MM.1S (cell line): ENCODE data around the gene IFNA17.
"Not testable (repeated sequence)": the region's sequence is repeated elsewhere in the genome, so short reads cannot be mapped to it uniquely, and the experiment has no call there.

Source experiments
- DNase-seq: peaks from one replicate; pipeline ENCODE4 v3.0.0-alpha.2; 2015
- H2AFZ ChIP-seq: fragments of 300-600 bp; sonication (generic); 2 replicates; pipeline ENCODE4 v1.6.0; 2016; ENCODE audit warnings: antibody characterized with exemption, low read length
- H3F3A ChIP-seq: fragments of 300-600 bp; sonication (generic); 2 replicates; pipeline ENCODE4 v1.6.1; 2016; ENCODE audit warnings: mild to moderate bottlenecking, antibody characterized with exemption, low read length, moderate library complexity, mixed read lengths; ENCODE audit not compliant: insufficient read depth
- H3K27ac ChIP-seq: fragments of 300-600 bp; sonication (generic); 2 replicates; pipeline ENCODE4 v1.5.1; 2016; ENCODE audit warnings: mild to moderate bottlenecking, low read length
- H3K27me3 ChIP-seq: fragments of 300-600 bp; sonication (generic); replicated peaks from 2 replicates; pipeline ENCODE4 v1.6.0; 2016; ENCODE audit warnings: low read length; ENCODE audit not compliant: insufficient read depth
- H3K36me3 ChIP-seq: fragments of 300-600 bp; sonication (generic); replicated peaks from 2 replicates; pipeline ENCODE4 v1.6.1; 2016; ENCODE audit warnings: mild to moderate bottlenecking, low read length, mixed read lengths; ENCODE audit not compliant: insufficient read depth
- H3K4me1 ChIP-seq: fragments of 300-600 bp; sonication (generic); 2 replicates; pipeline ENCODE4 v1.6.1; 2016; ENCODE audit warnings: low read length, mixed read lengths
- H3K4me2 ChIP-seq: fragments of 300-600 bp; sonication (generic); 2 replicates; pipeline ENCODE4 v1.6.0; 2016; ENCODE audit warnings: low read depth, low read length
- H3K4me3 ChIP-seq: fragments of 300-600 bp; sonication (generic); 2 replicates; pipeline ENCODE4 v1.5.1; 2016; ENCODE audit warnings: low read length, mixed read lengths
- H3K79me2 ChIP-seq: fragments of 300-600 bp; sonication (generic); 2 replicates; pipeline ENCODE4 v1.6.1; 2016; ENCODE audit warnings: mixed run types, low read length, mixed read lengths
- H3K9ac ChIP-seq: fragments of 300-600 bp; sonication (generic); 2 replicates; pipeline ENCODE4 v1.6.1; 2016; ENCODE audit warnings: low read length, mixed read lengths
- H3K9me2 ChIP-seq: fragments of 300-600 bp; sonication (generic); replicated peaks from 2 replicates; pipeline ENCODE4 v1.6.1; 2016; ENCODE audit warnings: mild to moderate bottlenecking, low read length, mixed read lengths; ENCODE audit not compliant: insufficient read depth
- H3K9me3 ChIP-seq: fragments of 300-600 bp; sonication (generic); replicated peaks from 2 replicates; pipeline ENCODE4 v1.6.1; 2016; ENCODE audit warnings: mild to moderate bottlenecking, low read length, mixed read lengths; ENCODE audit not compliant: insufficient read depth
- H4K20me1 ChIP-seq: fragments of 300-600 bp; sonication (generic); 2 replicates; pipeline ENCODE4 v1.6.1; 2016; ENCODE audit warnings: mild to moderate bottlenecking, low read length, moderate library complexity, mixed read lengths; ENCODE audit not compliant: insufficient read depth
- TF ChIP-seq, protein P1 (sequence below): fragments of 300-600 bp; sonication (generic); IDR thresholded peaks from 2 replicates; pipeline ENCODE4 v1.5.1; 2016; ENCODE audit warnings: antibody characterized with exemption, low read length, mixed read lengths

IFNA17 gene

DNA sequence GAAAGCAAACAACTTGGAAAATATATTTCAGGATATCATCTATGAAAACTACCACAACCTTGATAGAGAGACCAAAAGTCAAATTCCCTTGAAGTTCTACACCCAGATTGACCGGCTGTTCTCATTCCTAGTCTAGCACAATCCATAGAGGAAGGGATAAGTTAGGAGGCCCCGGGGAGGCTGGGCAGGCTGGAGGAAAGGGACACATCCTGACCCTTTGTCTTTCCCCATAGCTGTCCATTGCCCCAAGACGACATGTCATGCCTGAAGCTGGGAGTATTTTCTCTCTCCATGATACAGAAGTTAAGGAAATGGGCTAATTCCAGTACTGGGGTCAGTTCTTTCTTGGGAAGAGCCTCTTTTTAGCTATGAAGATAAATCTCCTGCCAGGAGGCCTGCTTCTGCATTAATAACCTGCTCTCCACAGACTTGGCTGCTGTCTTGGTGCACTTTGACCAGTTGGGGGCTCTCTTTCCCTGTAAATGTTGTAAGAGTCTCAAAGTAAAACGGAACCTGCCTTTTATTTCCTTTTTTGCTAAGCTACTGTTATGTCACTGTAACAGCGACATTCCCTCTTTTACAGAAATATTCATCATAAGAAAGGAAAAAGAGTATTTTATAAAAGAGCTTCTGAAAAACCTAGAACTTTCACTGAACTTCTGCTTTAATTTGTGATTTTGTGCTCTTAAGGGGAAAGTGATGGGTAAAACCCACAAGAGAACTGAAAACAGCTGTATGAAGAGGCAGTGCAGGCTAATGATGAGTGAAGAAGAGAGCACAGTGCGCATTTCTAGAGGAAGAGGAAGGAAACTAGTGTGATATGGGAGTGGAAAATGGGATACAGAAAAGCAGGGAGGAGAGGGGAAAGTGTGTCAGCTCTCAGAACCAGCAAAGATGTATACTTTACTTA lies 32.9 kb downstream of the IFNA17 start:
- not testable (repeated sequence) for H3K9me2 ChIP-seq, H3K27me3 ChIP-seq, H3F3A ChIP-seq, H3K79me2 ChIP-seq, H3K4me3 ChIP-seq, H3K9ac ChIP-seq, H3K9me3 ChIP-seq, H2AFZ ChIP-seq, H3K4me1 ChIP-seq, H3K27ac ChIP-seq, H3K4me2 ChIP-seq, H3K36me3 ChIP-seq, H4K20me1 ChIP-seq
- peak; percentile 26 for DNase-seq
- TF ChIP-seq, protein P1, sequence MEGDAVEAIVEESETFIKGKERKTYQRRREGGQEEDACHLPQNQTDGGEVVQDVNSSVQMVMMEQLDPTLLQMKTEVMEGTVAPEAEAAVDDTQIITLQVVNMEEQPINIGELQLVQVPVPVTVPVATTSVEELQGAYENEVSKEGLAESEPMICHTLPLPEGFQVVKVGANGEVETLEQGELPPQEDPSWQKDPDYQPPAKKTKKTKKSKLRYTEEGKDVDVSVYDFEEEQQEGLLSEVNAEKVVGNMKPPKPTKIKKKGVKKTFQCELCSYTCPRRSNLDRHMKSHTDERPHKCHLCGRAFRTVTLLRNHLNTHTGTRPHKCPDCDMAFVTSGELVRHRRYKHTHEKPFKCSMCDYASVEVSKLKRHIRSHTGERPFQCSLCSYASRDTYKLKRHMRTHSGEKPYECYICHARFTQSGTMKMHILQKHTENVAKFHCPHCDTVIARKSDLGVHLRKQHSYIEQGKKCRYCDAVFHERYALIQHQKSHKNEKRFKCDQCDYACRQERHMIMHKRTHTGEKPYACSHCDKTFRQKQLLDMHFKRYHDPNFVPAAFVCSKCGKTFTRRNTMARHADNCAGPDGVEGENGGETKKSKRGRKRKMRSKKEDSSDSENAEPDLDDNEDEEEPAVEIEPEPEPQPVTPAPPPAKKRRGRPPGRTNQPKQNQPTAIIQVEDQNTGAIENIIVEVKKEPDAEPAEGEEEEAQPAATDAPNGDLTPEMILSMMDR: peak; percentile 36

DNA sequence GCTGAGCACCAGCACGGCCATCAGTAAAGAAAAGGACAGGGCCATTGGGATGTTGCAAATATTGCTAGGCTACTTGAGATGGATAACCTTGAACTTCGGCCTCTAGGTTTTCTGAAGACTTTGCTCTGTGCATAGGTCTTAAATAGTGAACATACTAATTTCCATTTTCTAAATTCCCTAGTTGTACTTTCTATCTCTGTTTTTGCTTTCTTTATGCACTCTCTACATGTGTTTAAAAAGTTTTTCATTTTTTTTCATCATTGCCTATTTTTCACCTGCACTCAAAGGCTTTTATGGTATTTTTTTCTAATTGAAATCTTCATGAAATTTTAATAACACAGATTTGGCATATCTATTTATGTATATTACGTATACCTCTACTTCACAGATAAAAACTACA lies 40.5 kb downstream of the IFNA17 start, which contains the start of gene IFNA4:
Gene IFNA4 (minus strand): TSS at position 101 of the 400 bp plus-strand sequence. CDS start 56 bp downstream, at position 45.
- H3K27me3 ChIP-seq, H3K4me1 ChIP-seq, H3K9me3 ChIP-seq, H3K36me3 ChIP-seq, H3K9me2 ChIP-seq, H3K4me2 ChIP-seq, H3K27ac ChIP-seq, H3K4me3 ChIP-seq, H2AFZ ChIP-seq, H3F3A ChIP-seq, H3K9ac ChIP-seq, H3K79me2 ChIP-seq, DNase-seq, H4K20me1 ChIP-seq: not testable (repeated sequence)

DNA sequence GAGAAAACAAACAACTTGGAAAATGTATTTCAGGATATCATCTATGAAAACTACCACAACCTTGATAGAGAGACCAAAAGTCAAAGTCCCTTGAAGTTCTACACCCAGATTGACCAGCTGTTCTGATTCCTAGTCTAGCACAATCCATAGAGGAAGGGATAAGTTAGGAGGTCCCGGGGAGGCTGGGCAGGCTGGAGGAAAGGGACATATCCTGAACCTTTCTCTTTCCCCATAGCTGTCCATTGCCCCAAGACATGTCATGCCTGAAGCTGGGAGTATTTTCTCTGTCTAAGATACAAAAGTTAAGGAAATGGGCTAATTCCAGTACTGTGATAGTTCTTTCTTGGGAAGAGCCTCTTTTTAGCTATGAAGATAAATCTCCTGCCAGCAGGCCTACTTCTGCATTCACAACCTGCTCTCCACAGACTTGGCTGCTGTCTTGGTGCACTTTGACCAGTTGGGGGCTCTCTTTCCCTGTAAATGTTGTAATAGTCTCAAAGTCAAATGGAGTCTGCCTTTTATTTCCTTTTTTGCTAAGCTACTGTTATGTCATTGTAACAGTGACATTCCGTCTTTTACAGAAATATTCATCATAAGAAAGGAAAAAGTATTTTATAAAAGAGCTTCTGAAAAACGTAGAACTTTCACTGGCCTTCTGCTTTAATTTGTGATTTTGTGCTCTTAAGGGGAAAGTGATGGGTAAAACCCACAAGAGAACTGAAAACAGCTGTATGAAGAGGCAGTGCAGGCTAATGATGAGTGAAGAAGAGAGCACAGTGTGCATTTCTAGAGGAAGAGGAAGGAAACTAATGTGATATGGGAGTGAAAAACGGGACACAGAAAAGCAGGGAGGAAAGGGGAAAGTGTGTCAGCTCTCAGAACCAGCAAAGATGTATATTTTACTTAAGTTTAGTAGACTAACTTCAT lies 44.9 kb downstream of the IFNA17 start:
- H3K4me3 ChIP-seq, H3K27me3 ChIP-seq, H2AFZ ChIP-seq, H3K27ac ChIP-seq, H4K20me1 ChIP-seq, H3K9me2 ChIP-seq, H3K9me3 ChIP-seq, H3K36me3 ChIP-seq, H3K4me1 ChIP-seq, H3F3A ChIP-seq, H3K9ac ChIP-seq, H3K4me2 ChIP-seq, H3K79me2 ChIP-seq: not testable (repeated sequence)
- TF ChIP-seq, protein P1: peak; percentile 35
- DNase-seq: peak; percentile 14
